Epidermal melanocyte (primary cell): ENCODE results near the gene PTTG1IP.
A peak's percentile ranks its signal among the peaks of the same experiment; 100 is the strongest.

Experiments used
- DNase-seq: peaks from one replicate; pipeline ENCODE4 v3.0.0; 2011; ENCODE audit warnings: low spot score; ENCODE audit not compliant: insufficient read length

The PTTG1IP gene

DNA sequence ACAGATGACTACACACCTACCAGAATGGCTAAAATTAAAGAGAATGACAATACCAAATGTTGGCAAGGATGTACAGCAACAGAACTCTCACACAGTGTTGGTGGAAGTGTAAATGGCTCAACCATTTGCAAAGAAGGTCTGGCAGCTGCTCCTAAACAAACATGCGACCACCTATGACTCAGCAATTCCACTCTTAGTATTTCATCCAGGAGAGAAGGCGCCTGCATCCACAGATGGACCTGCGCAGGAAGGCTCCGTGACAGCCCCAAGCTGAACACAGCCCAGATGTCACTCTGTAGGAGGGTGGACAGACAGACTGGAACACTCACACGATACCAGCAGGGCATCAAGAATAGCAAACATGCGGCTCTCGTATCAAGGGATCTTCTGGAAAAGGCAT lies 6.7 kb downstream of the PTTG1IP start:
- no peak for DNase-seq

DNA sequence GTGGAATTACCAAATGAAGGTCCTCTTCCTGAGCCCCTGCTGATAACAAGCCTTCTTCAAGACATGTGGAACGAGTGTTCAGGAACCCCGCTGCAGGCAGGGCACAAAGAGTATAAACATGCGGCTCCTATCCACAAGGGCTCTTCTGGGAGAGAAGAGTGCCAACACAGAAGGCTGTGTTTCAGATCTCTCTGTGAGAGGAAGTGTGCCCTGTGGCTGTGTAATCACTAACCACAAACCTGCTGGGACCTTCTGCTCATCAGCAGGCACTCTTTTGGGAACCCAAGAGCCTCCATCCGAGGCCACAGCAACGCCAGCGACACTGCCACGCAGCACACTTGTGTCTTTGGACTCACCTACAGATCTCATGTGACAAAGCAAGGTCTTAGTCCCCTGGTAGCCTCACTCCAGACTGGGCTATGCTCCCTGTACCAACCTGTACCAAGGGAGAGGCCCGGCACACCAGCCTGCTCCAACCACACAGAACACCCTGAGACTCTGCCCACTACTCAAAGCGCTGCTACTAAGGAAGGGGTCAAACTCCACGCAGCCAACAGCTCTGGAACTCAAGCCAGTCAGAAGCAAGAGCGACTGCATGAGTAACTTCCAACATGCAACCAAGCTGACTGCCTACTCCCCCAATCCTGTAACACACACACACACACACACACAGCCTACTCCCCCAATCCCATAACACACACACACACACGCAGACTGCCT lies 7.8 kb downstream of the PTTG1IP start:
- peak; percentile 72 for DNase-seq

DNA sequence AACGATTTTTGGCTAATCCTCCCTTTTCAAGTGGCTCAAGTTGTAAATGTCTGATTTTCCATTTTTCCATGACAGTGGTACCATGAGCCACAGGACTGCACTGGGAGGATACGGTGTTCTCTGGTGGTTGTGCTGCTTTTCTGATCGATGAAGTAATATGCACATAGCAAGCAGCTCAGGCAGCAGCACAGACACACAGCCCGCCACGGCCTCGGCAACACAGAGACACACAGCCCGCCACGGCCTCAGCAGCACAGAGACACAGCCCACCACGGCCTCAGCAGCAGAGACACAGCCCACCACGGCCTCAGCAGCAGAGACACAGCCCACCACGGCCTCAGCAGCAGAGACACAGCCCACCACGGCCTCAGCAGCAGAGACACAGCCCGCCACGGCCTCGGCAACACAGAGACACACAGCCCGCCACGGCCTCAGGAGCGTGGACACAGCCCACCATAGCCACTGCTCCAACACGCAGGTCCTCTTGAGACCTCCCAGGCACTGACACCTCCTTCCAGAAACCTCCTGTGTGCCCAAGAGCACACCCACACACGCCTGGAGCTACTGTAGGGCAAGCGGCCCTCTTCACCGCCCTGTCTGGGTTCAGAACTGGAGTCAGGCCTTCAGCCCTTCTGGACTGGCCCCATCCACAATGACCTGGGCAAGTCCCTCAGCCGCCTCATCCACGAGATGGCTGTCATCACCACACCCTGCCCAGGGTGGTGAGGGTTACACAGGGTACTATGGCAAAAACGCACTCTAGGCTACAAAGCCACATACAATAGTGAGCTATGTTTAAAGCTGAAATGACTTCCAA lies 10.4 kb downstream of the PTTG1IP start:
- no peak for DNase-seq

DNA sequence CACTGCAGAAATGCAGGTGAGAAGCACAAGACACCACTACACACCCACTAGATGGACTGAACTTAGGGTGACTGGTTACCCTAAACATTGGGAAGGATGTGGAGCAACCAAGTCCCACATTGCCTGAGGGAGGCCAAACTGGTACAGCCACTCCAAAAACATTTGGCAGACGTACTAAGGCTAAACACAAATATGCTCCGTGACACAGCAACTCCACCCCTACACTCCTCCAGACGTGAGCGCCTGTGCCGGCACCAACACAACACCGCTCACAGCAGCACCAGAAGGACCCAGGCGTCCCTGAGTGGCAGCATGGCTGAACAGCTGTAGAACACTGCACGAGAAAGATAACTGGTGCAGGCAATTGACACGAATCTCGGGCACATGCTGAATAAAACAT lies 14.7 kb downstream of the PTTG1IP start:
- DNase-seq: no peak

DNA sequence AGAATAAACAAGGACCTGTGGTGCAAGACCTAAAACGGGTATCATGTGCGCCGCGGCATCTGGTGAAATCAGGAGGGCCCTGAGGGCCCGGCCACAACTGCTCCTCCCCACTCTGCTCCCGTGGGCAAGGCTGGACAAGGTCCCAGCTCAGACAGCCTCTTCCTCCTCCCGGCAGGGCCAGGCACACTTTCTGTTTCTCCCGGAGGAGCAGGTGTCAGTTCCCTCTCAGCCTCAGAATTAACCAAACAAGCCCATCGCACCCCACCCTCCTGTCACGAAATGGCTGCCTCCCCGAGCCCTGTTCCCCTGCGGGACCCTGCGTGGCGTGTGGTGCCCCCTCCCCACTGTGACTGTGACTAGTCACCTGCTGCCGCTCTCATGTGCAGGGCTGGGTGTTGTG lies 15.2 kb downstream of the PTTG1IP start:
- DNase-seq: no peak

DNA sequence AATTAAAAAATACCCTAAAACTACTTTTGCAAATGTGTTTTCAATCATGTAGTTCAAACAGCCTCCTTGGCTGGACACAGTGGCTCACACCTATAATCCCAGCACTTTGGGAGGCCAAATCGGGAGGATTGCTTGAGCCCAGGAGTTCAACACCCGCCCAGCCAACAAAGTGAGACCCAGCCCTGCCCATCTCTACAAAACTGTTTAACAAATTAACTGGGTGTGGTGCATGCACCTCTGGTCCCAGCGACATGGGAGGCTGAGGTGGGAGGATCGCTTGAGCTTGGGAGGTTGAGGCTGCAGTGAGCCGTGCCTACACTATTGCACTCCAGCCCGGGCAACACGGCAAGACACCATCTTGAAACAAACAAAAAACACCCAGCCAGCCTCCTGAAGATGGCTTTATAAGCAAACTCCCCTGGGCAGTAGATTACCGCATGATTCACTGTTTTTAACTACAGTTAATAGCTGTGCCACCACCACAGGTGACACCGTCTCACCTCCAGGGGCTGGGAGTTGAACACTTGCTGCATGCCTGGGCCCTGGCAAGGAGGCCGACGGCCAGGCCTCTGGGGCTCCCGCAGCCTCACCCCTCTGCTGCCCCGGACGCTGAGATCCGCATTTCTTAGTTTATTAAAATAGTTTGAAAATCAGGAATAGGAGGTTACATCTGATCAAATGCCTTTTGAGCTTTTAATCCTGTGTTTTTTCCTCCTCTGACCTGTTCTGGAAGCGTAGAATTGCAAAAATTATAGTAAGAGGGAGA lies 16.2 kb downstream of the PTTG1IP start:
- no peak for DNase-seq

DNA sequence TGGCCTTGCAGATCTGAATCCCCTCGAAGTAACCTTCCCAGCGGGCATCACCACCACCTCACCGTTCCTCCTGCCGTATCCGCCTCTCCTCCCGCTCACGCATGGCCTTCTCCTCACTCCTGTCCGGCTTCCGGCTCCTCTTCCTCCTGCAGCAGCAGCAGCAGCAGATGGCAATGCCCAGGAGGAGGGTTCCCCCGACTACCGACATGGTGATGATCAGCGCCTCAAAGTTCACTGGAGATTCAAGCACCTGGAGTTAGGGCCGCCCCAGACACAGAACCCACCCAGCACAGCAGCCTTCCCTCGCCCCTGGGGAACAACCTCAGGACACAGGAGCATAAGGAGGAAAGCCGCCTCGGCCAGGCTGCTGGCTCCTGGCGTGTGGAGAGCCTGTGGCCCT lies 17.4 kb downstream of the PTTG1IP start:
- no peak for DNase-seq

DNA sequence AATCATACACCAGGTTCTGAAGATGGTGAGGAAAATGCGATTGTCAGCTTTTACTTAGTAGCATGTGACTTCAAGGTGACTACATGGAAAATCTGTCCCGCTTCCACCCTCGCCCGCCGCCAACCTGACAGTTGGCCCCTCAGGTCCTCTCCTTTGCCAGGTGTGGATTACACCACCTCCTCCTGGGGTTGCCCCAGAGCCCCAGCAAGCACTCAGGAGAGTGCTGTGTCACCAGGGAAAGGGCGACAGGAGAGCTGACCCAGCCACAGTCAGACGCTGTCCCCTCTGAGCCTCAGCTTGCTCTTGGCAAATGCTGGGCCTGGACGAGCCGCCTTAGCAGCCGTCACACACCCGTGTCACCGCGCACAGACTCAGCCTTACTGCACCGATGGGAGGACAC lies 17.9 kb downstream of the PTTG1IP start:
- no peak for DNase-seq

DNA sequence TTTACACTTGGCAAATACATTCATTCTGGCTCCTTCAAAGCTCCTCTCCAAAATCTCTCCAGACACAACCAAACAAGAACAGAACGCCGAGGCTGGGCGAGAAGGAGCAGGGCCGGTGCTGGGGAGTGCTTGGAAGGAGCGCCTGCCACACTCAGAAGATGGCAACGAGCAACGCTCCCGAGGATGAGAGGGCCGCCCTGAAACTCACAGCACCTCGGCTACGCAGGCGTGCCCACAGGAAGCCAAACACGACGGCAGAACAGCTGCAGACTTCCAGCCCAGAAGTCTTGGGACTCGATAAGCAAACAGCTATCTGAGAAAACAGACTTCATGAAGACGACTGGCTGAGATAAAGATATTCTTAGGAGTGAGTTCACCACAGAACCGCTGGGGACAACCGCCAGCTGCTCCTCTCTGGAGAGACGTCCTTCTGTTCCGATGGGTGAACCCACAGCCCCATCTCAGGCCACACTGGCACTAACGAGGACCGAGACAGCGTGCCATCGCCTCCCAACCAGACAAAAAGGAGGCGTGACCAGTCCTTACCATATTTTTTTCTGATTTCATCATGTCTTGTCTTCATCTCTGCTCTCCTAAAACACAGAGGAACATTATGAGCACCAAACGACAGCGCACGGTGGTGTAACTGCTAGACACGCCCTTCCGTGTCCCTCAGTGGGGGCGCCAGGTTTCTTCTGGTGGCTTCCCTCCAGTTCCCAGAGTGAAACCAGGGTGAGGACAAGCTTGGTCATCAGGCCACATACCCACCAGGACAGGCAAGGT lies 18.6 kb downstream of the PTTG1IP start:
- no peak for DNase-seq

DNA sequence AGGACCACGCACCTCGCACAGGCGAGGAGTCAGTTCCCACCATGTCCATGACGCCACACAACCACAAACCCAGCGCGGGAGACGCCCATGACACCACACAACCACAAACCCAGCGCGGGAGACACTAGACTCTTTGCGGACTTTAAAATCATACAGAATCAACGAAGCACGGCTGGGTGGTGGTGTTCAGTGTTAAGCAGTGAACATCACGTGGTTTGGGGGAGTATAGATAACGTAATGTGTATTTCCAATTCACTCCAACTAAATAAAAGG lies 19.2 kb downstream of the PTTG1IP start:
- DNase-seq: no peak

DNA sequence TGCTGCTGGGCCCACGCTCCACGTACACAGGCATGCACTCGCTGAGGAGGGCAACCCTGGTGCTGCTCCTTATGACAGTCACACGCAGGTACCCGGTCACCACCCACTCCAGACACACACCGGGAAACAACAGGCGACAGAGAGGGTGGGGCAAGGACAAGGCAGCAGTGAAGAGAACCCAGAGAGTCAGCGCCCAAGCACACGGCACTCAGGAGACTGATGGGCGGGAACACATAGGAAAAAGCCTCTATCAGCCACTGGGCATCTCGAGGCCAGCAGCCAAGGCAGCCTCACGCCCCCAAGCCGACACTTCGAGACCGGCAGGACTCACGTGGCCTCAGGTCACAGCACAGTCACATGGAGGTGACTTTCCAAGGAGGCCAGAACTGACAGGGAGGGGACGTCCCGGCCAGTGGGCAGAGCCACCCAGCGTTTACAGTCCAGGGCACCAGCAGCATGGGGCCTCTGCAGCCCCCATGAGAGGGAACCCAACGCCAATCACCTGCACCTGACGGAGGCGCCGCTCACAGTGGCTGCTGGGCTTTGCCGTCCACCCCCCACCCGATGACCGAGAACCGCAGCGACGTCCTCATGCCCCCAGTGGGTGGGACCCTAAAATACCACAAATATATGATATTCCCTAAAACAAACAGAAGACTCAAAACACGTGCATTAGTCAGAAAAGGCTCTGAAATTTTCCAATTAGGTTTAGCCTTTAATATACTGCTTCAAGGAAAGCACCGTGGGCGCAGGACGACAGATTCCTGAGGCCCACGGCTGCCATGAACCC lies 19.7 kb downstream of the PTTG1IP start:
- DNase-seq: no peak

DNA sequence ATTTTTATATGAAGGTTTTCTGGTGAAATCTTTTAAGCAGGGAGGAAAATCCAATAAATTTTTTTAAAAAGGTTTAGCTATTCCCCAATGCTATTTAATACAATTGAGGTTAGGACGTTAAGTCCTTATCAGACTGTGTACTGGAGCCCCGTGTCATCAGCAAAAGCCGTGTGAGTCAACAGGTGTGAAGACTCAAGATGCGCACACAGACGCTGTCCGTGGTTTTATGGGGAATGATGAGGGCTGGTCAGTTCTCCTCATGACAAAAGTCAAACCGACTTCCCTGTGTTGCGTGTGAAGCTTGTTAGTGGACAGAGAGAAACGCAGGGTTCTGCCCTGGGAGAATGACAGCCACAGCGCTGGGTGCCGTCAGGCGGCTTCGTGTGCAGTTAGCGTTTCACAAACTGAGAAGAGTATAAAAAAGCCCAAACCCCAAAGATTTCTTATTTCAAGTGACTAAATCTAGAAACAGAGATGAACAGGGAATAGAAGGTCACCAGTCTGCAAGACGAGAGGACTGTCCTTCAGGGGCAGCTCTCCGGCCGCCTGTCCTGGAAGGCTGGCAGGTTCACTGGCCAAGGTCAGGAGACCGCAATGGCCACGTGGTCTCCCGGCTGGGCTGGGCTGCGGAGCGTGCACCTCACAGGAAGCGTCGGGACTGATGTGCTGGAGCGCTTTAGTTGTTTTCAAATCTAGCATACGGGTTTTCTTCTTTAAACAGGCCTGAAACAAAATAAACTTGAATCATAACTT lies 22.4 kb downstream of the PTTG1IP start:
- DNase-seq: no peak

DNA sequence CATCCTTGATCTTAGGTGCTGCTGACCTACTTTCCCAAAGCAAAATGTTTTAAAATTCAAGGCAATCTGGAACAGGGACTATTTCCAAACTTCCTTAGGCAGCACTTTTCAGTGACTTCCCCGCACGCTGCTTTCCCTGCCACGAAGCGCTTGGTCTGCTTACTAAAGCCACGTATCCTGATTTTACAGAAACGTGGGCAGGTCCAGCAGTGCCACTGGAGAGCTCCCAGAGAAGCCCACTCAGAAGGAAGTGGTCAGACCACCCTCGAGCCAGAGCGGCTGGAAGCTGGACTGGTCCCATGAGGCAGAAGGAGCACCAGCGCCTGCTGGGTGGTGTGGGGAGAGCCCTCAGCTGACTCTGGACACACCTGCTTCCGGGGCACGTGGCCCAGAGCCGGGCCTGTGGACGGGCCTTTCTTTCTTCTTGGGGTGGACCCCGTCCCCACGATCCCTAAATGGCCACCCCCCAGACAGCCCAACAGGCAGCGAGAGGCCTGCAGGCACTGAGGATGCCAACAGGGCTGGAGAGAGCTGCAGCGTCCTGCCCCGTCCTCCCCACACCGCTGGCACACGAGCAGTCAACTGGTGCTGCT lies 23.2 kb downstream of the PTTG1IP start:
- DNase-seq: no peak

DNA sequence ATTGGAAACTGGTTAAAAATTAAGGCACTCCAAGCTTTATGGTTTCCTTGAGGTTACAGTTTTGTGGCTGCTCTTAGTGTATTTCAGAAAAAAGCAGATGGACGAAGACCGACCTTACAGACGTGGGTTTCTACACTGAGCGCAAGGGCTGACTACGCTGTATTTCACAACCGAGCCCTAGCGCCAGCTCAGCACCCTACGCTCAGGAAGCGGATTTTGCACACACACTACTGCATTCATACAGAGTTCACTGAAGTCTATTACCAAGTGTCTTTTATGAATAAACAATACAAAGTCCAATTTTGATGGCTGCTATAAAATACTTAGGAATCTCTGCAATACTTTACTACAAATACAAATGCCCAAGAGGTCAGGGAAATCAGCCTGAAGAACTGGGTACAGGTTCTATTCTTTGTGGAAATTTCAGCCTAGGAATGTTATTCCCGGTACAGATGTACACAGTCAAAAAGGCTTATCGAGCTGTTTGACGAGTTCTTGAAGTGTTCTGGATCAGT lies 23.8 kb downstream of the PTTG1IP start:
- no peak for DNase-seq

DNA sequence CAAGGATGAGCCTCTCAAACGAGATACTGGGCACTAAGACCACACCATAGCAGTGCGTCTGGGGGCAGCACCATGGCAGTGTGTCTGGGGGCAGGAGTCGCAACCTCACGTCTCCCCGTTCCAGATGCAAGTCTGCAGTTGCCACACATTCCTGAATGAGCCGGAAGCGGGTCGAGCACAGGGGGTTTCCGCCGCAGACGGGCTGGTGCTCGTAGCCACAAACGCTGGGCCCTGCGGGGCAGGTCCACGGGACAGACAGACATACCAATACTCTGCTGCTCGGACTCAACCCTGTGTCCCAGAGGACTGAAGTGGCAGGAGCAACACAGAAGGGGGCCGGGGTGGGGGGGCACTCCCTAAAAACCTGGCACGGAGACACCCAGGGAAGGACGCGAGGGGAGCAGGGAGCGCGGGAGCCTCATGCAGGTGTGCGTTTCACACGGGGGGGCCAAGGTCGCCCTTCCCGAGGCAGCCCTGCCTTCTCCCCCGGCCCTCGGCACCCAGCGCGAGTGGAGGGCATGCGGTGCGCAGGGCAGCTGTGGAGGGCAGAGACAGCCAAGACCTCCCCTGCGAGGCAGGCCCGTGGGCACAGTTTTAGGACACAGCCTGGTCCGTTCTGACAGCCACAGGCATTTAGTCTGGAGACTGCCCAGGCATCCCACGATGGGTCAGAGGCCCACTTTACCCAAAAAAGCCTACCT lies 24.5 kb downstream of the PTTG1IP start:
- DNase-seq: no peak

DNA sequence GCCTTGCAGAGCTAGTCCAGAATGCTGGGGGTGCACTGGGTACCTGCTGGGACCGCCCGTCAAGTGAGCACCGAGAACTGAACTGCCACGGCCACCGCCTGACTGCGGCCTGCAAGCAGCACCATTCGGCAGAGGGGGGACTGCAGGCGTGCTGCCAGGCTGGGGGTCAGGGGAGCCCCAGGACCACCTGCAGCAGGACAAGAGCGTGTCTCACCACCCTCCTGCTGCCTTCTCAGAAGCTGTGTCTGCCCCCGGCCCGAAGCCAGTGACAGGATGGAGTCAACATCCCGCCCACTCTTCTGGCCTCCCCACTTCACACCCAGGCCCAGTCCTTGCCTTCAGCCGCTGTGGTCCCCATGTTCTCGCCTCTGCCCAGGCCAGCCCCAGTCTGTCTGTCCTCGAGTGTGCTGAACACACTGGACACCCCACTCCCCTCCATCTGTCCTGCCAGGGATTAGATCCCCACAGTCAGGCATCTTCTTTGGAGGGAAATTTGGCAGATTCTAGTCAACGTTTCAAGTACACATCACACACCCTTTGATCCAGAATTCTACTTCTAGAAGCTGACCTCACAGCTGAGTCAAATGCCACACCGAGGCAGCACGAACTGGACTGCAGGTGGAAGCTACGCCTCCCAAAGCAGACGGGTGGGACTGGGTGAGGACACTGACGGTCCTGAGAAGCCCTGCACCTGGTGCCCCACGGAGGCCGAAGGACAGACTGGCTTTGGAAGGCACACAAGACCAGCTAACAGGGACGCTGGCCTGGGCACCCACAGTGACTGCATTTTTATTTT lies 26.0 kb downstream of the PTTG1IP start:
- no peak for DNase-seq

DNA sequence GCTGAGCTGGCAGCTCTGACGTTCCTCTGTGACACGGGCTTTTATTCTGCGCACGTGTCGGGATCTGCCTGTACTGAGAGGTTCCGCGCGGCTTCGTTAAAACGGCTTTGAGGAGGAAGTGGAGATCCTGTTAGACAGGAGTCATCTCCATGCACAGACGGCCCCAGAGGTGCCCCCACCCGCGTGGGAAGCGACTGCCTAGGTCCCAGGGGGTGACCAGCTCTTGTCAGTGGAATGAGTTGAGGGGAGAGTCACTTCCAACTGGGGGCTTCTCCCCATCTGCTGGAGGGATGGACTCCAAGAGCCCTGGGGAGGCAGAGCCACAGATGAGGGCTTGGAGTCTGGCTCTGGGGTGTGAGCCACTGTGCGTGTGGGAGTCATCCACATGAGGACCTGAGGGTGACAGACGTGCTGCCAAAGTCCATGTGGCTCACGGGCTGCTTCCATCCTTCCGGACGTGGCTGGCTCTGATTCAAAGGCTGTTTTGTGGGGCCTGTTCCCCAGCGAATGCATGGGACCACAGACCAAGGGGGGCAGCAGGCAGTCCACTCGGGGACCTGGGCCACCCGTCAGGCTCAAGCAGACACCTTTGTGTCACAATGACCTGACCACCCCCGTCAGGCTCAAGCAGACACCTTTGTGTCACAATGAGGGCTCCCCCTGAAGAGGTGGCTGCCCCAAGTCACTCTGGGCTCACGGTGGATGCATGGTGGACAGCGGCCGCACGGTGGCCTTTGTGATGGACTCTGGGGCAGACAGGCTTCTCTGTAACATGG lies 26.8 kb downstream of the PTTG1IP start:
- DNase-seq: peak; percentile 80

DNA sequence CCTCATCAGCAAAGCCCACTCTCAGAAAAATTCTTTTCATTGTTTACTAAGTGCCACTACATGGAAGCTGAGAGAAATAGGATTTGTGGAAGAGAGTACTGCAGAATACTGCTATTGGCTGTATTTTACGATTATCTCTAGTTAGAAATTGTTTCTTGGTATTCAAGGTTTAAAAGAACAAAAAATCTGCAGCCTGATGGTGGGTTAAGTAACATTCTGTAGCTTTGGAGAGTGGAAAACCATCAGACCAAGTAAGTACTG lies 27.3 kb downstream of the PTTG1IP start:
- no peak for DNase-seq
